NCI-H1436 (cell line): Measurements from ENCODE around the gene SLC8A2.

ENCODE experiments used
- DNase-seq: peaks from one replicate; lab custom pipeline; 2025; lab: John Stamatoyannopoulos, UW

SLC8A2 gene, protein sequence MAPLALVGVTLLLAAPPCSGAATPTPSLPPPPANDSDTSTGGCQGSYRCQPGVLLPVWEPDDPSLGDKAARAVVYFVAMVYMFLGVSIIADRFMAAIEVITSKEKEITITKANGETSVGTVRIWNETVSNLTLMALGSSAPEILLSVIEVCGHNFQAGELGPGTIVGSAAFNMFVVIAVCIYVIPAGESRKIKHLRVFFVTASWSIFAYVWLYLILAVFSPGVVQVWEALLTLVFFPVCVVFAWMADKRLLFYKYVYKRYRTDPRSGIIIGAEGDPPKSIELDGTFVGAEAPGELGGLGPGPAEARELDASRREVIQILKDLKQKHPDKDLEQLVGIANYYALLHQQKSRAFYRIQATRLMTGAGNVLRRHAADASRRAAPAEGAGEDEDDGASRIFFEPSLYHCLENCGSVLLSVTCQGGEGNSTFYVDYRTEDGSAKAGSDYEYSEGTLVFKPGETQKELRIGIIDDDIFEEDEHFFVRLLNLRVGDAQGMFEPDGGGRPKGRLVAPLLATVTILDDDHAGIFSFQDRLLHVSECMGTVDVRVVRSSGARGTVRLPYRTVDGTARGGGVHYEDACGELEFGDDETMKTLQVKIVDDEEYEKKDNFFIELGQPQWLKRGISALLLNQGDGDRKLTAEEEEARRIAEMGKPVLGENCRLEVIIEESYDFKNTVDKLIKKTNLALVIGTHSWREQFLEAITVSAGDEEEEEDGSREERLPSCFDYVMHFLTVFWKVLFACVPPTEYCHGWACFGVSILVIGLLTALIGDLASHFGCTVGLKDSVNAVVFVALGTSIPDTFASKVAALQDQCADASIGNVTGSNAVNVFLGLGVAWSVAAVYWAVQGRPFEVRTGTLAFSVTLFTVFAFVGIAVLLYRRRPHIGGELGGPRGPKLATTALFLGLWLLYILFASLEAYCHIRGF

DNA sequence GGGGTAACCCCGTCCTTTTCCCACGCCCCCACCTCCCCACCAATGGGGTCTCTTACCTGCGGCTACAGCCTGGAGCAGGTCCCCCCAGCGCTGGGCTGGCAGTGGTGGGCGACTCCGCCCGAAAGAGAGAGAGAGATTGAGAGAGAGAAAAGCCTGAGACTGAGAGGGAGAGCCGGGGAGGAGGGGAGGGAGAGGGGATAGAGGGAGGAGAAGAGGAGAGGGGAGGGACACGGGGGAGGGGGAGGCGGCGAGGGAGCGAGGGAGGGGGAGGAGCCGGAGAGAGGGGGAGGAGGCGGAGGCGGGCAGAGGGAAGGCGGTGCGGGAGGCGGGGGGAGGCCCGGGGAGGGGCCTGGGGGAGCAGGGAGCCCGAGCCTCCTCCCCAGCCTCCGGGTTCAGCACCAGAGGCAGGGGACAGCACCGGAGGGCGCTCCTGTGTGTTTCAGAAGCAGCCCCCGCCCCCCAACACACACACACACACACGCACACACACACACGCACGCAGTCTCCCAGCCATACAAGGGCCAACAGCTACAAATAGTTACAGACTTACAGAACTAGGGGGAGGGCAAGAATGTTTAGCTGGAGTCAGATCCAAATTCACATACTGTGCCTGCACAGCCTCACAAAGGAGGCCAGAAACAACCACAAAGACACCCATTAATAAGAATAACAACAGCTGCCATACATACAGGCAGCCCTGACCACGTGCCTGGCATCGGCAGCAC, at the start of gene SLC8A2:
Gene SLC8A2 (minus strand): TSS at position 161 of the 725 bp plus-strand sequence. CDS start 5,490 bp downstream, outside the sequence.
- peak; percentile 79 for DNase-seq

GRCh38 chr19:47520839-47521238, 49.1 kb upstream of the SLC8A2 start:
- no peak for DNase-seq

DNA sequence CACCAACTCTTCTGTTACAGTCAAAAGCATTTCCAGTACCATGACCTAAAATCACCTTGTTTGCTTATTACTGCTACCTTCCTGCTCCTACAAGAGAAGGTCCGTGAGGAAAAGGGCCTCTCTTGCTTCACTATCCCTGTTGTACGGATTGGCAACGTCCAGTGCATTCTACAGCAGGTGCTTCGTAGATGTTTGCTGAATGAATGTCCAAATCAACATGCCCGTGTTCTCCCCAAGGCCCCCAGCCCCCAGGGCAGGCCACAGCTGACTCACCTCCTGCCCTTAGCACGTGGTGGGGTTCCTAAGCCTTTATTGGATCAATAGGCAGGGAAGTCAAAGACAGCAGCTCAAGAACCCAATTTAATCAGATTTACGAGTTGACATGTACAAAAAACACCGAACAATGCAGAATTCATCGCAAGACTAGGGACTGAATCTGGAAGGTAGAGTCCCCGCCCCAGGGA, 48.7 kb upstream of the SLC8A2 start:
- DNase-seq: no peak

- DNase-seq: no peak
Measured at GRCh38 chr19:47518854-47519253, 47.2 kb upstream of the SLC8A2 start.

GRCh38 chr19:47518139-47518538, 46.4 kb upstream of the SLC8A2 start:
- no peak for DNase-seq

DNA sequence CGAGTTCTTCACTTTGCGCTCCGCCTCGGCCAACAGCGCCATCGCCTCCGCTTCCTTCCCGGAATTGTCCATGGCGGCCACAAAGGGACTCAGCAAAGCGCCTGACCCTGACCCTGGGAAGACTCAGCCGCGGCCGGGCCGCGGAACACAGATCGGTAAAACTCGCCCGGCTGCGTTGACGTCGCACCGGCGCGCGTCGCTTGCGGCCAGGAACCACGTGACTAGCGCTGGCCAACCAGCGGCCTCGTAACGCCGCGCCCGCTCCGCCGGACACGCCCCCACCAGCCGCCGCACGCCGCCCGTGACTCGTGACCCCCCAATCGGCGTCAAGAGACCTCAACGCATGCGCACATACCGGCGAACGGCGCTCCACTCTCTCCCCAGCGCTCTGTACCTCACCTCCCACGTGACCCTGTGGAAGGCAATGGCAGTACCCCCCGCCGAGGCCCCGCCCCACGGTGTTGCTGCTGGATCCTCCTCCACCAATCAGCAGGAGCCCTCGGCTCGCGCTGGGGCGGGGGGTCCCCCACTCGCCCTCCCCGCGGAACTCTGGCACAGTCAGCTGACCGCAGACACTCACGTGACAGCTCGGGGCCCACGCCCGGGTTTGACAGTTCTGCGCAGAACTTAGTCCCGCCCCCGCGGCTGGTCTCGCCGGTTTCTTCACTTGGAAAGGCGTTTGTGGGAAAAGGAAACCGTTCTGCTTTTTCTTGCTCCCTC, 43.3 kb upstream of the SLC8A2 start, which contains the start of gene NAPA:
Gene NAPA (minus strand): TSS at position 195 of the 720 bp plus-strand sequence. CDS start 123 bp downstream, at position 72.
- peak; percentile 100 for DNase-seq

GRCh38 chr19:47514151-47514868, 42.6 kb upstream of the SLC8A2 start:
- DNase-seq: no peak

DNA sequence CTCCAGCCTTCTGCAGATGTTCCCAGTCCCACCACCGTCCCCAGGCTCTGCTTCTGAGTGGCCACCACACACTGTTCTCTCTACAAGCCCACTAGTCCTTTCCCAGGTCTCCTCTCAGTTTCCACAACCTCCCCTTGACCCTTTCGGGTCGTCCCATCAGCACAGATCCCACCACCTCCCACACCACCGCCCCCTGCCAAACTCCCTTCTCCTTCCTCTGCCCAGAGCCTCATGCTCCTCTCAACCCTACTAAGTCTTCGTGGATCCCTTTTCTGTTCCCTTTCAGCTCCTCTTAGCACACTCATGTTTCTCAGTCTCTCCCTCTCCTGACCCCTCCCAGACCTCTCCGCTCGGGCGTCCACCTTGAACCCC, 41.2 kb upstream of the SLC8A2 start:
- no peak for DNase-seq

DNA sequence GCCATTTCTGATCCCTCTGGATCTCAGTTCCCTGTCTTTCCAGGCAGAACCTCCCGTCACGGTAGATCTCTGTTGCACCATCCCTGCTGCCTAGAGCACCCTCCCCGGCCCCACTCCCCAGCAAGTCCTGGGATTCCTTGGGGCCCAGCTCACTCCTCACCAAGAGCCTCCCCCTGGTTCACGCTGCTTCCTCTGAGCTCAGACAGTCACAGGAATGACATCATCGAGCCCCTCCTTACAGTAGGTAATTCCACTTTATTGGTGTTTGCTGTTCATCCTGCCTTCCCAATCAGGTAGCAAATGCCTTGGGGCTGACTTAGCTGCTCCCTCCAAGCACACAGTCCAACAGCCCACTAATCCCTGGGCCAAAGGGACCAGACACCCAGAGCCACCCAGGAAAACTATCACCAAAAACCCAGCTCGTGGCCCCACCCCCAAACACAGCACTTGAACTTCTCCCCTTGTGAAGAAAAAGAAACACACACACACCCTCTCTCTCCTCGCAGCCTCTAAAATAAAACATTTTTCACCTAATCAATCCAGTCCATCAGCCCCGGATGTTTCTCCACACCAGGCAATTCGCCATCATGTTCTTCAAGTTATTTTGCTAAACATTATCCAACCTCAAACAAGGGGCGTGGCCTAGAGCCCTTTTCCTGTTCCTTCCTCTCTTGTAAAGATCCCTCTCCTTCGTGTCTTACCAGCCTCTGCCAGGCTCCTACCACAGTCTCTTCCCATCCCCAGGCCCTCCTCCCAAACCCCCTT, 40.7 kb upstream of the SLC8A2 start:
- no peak for DNase-seq

- DNase-seq: no peak
Measured at GRCh38 chr19:47511681-47512080, 40.0 kb upstream of the SLC8A2 start.

DNA sequence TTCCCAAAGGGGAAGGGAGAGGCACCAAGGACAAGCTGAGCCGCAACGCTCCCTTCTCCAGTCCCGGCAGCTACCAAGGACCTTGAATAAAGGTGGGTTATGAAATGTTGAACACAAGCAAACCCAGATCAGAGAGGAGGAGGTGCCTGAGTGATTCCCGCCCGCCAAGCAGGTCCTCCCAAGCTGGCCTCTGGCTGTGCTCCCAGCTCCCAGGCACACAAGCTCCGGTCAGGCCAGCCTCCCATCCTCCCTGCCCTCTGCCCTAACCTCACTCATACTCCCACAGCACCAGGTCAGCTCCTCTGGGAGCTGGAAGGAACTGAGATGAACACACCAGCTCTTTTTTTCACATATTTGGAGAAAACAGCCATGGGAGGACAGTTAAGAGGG, 39.4 kb upstream of the SLC8A2 start:
- DNase-seq: no peak

DNA sequence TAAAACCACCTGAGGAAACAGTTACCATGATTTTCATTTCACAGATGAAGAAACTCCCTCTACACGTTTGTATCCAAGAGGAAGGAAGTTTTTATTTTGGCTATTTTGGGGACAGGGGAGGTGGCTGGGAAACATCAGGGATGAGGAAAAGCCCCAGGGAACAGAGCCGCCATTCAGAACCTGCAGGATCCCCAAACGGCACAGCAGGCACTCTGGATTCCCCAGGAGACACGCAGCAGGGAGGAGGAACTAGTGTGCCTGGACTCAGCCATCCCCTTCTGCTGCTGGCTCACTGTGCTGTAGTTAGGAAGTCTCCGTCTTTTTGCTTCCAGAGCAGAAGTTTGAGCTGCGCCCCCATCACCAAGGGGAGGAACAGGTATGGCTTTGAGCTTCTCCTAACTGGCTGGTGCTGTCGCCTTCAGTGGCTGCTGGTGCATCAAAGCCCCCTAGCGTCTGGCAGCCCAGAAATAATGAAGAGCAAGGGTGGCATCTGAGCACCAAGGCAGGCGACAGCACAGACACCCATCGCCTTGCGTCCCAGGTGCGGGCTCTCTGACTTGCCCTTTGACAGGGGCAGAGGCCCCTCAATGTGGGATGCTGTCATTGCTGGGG, 38.9 kb upstream of the SLC8A2 start:
- DNase-seq: no peak

DNA sequence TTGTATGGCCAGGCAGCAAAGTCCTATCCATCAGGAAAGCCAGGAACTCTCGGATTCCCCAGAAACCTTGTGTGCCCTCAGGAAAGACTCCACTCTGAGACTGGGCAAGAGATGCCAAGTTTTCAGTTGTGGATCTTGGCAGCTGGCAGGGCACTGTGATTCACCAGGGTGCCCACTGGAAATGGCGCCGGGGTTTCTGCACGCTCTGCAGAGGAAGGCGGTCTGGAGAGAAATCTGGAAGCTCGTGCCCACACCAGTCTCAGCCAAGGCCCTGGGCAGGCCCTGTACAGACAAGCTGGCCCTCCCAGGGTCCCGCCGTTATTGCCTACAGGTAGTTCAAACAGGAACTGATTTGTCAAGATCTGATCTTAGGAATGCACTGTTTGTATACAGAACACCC, 38.3 kb upstream of the SLC8A2 start:
- DNase-seq: no peak

GRCh38 chr19:47509170-47509847, 37.6 kb upstream of the SLC8A2 start:
- DNase-seq: no peak

DNA sequence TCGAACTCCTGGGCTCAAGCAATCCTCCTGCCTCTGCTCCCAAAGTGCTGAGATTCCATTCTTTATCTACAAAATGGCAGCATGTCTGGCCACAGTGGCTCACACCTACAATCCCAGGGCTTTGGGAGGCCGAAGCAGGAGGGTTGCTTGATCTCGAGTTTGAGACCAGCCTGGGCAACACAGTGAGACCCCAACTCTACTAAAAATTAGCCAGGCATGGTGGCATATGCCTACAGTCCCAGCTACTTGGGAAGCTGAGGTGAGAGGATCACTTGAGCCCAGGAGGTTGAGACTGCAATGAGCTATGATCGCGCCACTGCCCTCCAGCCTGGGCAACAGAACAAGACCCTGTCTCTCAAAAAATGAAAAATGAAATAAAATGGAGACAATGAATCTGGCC, 37.0 kb upstream of the SLC8A2 start:
- no peak for DNase-seq

GRCh38 chr19:47507924-47508553, 36.3 kb upstream of the SLC8A2 start:
- DNase-seq: no peak

GRCh38 chr19:47507012-47507411, 35.3 kb upstream of the SLC8A2 start:
- DNase-seq: no peak

- DNase-seq: no peak
Measured at GRCh38 chr19:47506459-47506858, 34.8 kb upstream of the SLC8A2 start.
